GM12878 (cell line): Measurements from ENCODE around the gene CTSF. TPM values are rescaled to one million over a fixed set of nuclear protein-coding genes. Genes with fewer than 3 reads are reported as not detected.

ENCODE experiments used
- ATAC-seq: fragments of 200-7000 bp; cut with Tn5 transposase; 3 replicates; pipeline ENCODE4 v1.9.1; 2020; ENCODE audit warnings: mild to moderate bottlenecking, moderate library complexity
- BruUV-seq: library from RNA; stranded (reverse); fragments of 400-500 nt; replicated peaks from 2 replicates; lab custom pipeline; 2021; lab: Mats Ljungman, UMichigan
- CTCF ChIA-PET: fragments of 300-600 bp; sonication (Branson Sonifier 250); formaldehyde crosslinking; extraction: SDS; loops from one replicate; lab custom pipeline; 2021; ENCODE audit warnings: inconsistent platforms; lab: Yijun Ruan, JAX
- POLR2A ChIA-PET: fragments of 350-600 bp; formaldehyde crosslinking; extraction: SDS; loops from one replicate; lab custom pipeline; 2021; ENCODE audit warnings: inconsistent platforms; lab: Charles Lee
- RAD21 ChIA-PET: fragments of 300-600 bp; sonication (Branson Sonifier 250); formaldehyde crosslinking; loops from one replicate; lab custom pipeline; 2023; ENCODE audit warnings: antibody characterized with exemption; ENCODE audit not compliant: unreplicated experiment; lab: Charles Lee
- SMC1A ChIA-PET: fragments of 300-600 bp; sonication (Branson Sonifier 250); formaldehyde crosslinking; loops from one replicate; lab custom pipeline; 2023; ENCODE audit not compliant: unreplicated experiment, uncharacterized antibody; lab: Charles Lee
- DNase-seq: peaks from one replicate; pipeline ENCODE4 v3.0.0-alpha.2; 2011; ENCODE audit warnings: low read depth, low spot score
- FAIRE-seq: peaks from 3 replicates; lab custom pipeline; 2011; peaks lifted over from hg19 to GRCh38; lab: Jason Lieb, UNC
- H2AFZ ChIP-seq: 2 replicates; pipeline ENCODE4 v1.6.0; 2011; ENCODE audit warnings: low read depth, low read length, control low read depth; ENCODE audit not compliant: control insufficient read depth
- H3K27ac ChIP-seq: 2 replicates; pipeline ENCODE4 v1.5.1; 2011; ENCODE audit warnings: control low read depth; ENCODE audit not compliant: control insufficient read depth, insufficient read depth
- H3K27me3 ChIP-seq, 2 experiments: replicated peaks in 1 of 2; 2 replicates each; pipeline versions ENCODE4 v1.6.0 to v1.6.1; 2011; ENCODE audit warnings: low read length in 1 of 2; ENCODE audit not compliant: control insufficient read depth in 2 of 2, insufficient read depth in 2 of 2
- H3K36me3 ChIP-seq, 2 experiments: 2 replicates each; pipeline ENCODE4 v1.5.1; 2011; ENCODE audit warnings: low read length in 1 of 2; ENCODE audit not compliant: control insufficient read depth in 2 of 2, insufficient read depth in 2 of 2
- H3K4me1 ChIP-seq: 2 replicates; pipeline ENCODE4 v1.6.1; 2011; ENCODE audit warnings: mild to moderate bottlenecking, low read length, moderate library complexity, mixed read lengths; ENCODE audit not compliant: control insufficient read depth, insufficient read depth
- H3K4me2 ChIP-seq: 2 replicates; pipeline ENCODE4 v1.6.0; 2011; ENCODE audit warnings: control low read depth; ENCODE audit not compliant: control insufficient read depth, insufficient read depth
- H3K4me3 ChIP-seq: fragments of 200-600 bp; sonication (generic); 2 replicates; pipeline ENCODE4 v1.5.1; 2016
- H3K79me2 ChIP-seq: 2 replicates; pipeline ENCODE4 v1.6.0; 2011; ENCODE audit warnings: low read length; ENCODE audit not compliant: control insufficient read depth, insufficient read depth
- H3K9ac ChIP-seq: 2 replicates; pipeline ENCODE4 v1.8.0; 2011; ENCODE audit warnings: low read length, control low read depth, mixed read lengths; ENCODE audit not compliant: control insufficient read depth, insufficient read depth
- H3K9me3 ChIP-seq: replicated peaks from 3 replicates; pipeline ENCODE4 v1.5.1; 2011; ENCODE audit warnings: mild to moderate bottlenecking, low read length; ENCODE audit not compliant: control insufficient read depth, insufficient read depth
- H4K20me1 ChIP-seq: 2 replicates; pipeline ENCODE4 v1.6.0; 2011; ENCODE audit not compliant: control insufficient read depth, insufficient read depth
- BCLAF1 ChIP-seq: fragments of 450-650 bp; IDR thresholded peaks from 2 replicates; pipeline ENCODE4 v1.6.1; 2017; ENCODE audit warnings: antibody characterized with exemption, mild to moderate bottlenecking, moderate library complexity
- CBX5 ChIP-seq: sonication (generic); IDR thresholded peaks from 2 replicates; pipeline ENCODE4 v1.6.1; 2016; ENCODE audit warnings: low read depth, moderate library complexity, mild to moderate bottlenecking, inconsistent platforms
- CREB1 ChIP-seq: IDR thresholded peaks from 2 replicates; pipeline ENCODE4 v1.6.1; 2012; ENCODE audit warnings: low read depth, mild to moderate bottlenecking, inconsistent platforms
- HSF1 ChIP-seq: fragments of 150-350 bp; IDR thresholded peaks from 2 replicates; pipeline ENCODE4 v1.6.1; 2014; ENCODE audit warnings: mild to moderate bottlenecking, low read depth, low read length
- MEF2A ChIP-seq: IDR thresholded peaks from 2 replicates; pipeline ENCODE4 v1.6.1; 2011; ENCODE audit warnings: low read depth, mild to moderate bottlenecking, low read length, moderate library complexity; ENCODE audit not compliant: insufficient read depth
- MEF2B ChIP-seq: fragments of 450-650 bp; IDR thresholded peaks from 2 replicates; pipeline ENCODE4 v1.6.1; 2018; ENCODE audit warnings: mild to moderate bottlenecking, moderate library complexity; ENCODE audit not compliant: partially characterized antibody, poor library complexity, severe bottlenecking
- NR2F1 ChIP-seq: fragments of 450-650 bp; conservative IDR thresholded peaks from 2 replicates; pipeline ENCODE4 v1.6.1; 2017; ENCODE audit warnings: mild to moderate bottlenecking
- PAX5 ChIP-seq: IDR thresholded peaks from 2 replicates; pipeline ENCODE4 v1.6.1; 2011; ENCODE audit warnings: low read depth, low read length, borderline replicate concordance
- PAX8 ChIP-seq: fragments of 450-650 bp; IDR thresholded peaks from 2 replicates; pipeline ENCODE4 v1.6.1; 2017; ENCODE audit warnings: mild to moderate bottlenecking, moderate library complexity
- RUNX3 ChIP-seq: IDR thresholded peaks from 2 replicates; pipeline ENCODE4 v1.6.1; 2012; ENCODE audit warnings: low read length, inconsistent platforms
- SIX5 ChIP-seq: IDR thresholded peaks from 2 replicates; pipeline ENCODE4 v1.6.1; 2011; ENCODE audit warnings: mild to moderate bottlenecking, low read depth, low read length, moderate library complexity; ENCODE audit not compliant: severe bottlenecking
- SMAD1 ChIP-seq: fragments of 450-650 bp; IDR thresholded peaks from 2 replicates; pipeline ENCODE4 v1.6.1; 2018; ENCODE audit warnings: mild to moderate bottlenecking, low read depth; ENCODE audit not compliant: partially characterized antibody
- TCF3 ChIP-seq: IDR thresholded peaks from 2 replicates; pipeline ENCODE4 v1.6.1; 2012; ENCODE audit warnings: low read depth, mild to moderate bottlenecking, low read length, borderline replicate concordance; ENCODE audit not compliant: insufficient read depth
- ZNF207 ChIP-seq: fragments of 450-650 bp; IDR thresholded peaks from 2 replicates; pipeline ENCODE4 v1.6.1; 2014; ENCODE audit warnings: antibody characterized with exemption, mild to moderate bottlenecking, borderline replicate concordance
- WGBS: methylation state at CpG from one replicate; pipeline ENCODE4 v1.1.6; 2016; ENCODE audit warnings: low lambda C conversion rate; ENCODE audit not compliant: insufficient replicate concordance, insufficient coverage; ENCODE audit errors: missing lambda C conversion rate; 5-methylcytosine and 5-hydroxymethylcytosine counted together
- in situ Hi-C: fragments of 300-500 bp; cut with MboI; formaldehyde crosslinking; loops from 9 replicates; pipeline ENCODE4 v1.14.3; 2018; ENCODE audit warnings: mixed read lengths
- intact Hi-C: fragments of 100-400 bp; cut with micrococcal nuclease; formaldehyde crosslinking; loops from one replicate; pipeline ENCODE4 v1.14.2; 2022; ENCODE audit not compliant: unreplicated experiment
- polyA plus RNA-seq, 11 experiments: library from polyadenylated mRNA; depleted of rRNA in 4 of 11; unstranded in 6 of 11; stranded (reverse) in 5 of 11; fragments of >200 nt; fragmentation: Nextera tagmentation in 4 of 11; fragmentation: Illumina TruSeq in 1 of 11; extraction: Ambion mirVana in 4 of 11; extraction: Trizol in 1 of 11; gene quantifications; 1 replicate in 1 of 11; 2 replicates in 10 of 11; pipeline versions ENCODE4 v1.2.1 to v1.2.3, GENCODE V29; 2011 to 2016; ENCODE audit warnings: inconsistent platforms in 2 of 11, missing spikeins in 2 of 11, low read depth in 1 of 11
- total RNA-seq, 4 experiments: library from RNA; depleted of rRNA in 3 of 4; stranded (reverse); fragments of >200 nt in 3 of 4; fragmentation: Illumina TruSeq in 1 of 4; extraction: Trizol in 1 of 4; gene quantifications; 2 replicates each; pipeline versions ENCODE4 v1.2.1 to v1.2.3, GENCODE V29; 2013 to 2021
- TF ChIP-seq, protein P1 (sequence below): fragments of 450-650 bp; IDR thresholded peaks from 2 replicates; pipeline ENCODE4 v1.6.1; 2018; ENCODE audit warnings: mild to moderate bottlenecking, low read depth, moderate library complexity; ENCODE audit not compliant: partially characterized antibody

Gene CTSF
- total and polyA plus RNA-seq, 10 of the 15 experiments (the other 5 are each of a cell fraction or from before 2014, with no cell fraction given), result 0.11 to 0.41 (median 0.26) TPM; not detected in 4

- RAD21 ChIA-PET, result no interaction called here
- H3K79me2 ChIP-seq, result peaks cover 2% of the 10 kb centered on the region
- no peak for FAIRE-seq
- H3K4me2 ChIP-seq, result no peak overlapping the region
- CTCF ChIA-PET, result no interaction called here
- no peaks in the 10 kb centered on the region for H4K20me1 ChIP-seq
- TF ChIP-seq MEF2A (no peak), ZNF207 (no peak), MEF2B (no peak), CREB1 (no peak), NR2F1 (no peak), SMAD1 (no peak), PAX5 (no peak), PAX8 (no peak), RUNX3 (no peak), HSF1 (no peak), TCF3 (no peak), SIX5 (no peak), BCLAF1 (no peak), CBX5 (no peak)
- TF ChIP-seq, protein P1, sequence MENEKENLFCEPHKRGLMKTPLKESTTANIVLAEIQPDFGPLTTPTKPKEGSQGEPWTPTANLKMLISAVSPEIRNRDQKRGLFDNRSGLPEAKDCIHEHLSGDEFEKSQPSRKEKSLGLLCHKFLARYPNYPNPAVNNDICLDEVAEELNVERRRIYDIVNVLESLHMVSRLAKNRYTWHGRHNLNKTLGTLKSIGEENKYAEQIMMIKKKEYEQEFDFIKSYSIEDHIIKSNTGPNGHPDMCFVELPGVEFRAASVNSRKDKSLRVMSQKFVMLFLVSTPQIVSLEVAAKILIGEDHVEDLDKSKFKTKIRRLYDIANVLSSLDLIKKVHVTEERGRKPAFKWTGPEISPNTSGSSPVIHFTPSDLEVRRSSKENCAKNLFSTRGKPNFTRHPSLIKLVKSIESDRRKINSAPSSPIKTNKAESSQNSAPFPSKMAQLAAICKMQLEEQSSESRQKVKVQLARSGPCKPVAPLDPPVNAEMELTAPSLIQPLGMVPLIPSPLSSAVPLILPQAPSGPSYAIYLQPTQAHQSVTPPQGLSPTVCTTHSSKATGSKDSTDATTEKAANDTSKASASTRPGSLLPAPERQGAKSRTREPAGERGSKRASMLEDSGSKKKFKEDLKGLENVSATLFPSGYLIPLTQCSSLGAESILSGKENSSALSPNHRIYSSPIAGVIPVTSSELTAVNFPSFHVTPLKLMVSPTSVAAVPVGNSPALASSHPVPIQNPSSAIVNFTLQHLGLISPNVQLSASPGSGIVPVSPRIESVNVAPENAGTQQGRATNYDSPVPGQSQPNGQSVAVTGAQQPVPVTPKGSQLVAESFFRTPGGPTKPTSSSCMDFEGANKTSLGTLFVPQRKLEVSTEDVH, result no peak
- POLR2A ChIA-PET, result interaction anchor here (0.6 kb wide), 1 partner anchor 26 kb away, joined by 3 read pairs; the partner anchor contains the start of gene CTSF
- H3K9ac ChIP-seq, result no peak overlapping the region
- H2AFZ ChIP-seq, result no peak overlapping the region
- no peak overlapping the region for H3K4me3 ChIP-seq
- H3K4me1 ChIP-seq, result peaks cover 10% of the 10 kb centered on the region
- H3K36me3 ChIP-seq, result peaks cover 0 to 3% of the 10 kb centered on the region in 2 experiments; a peak in 1 of 4 replicates
- 96% methylated on average over 10 of the region's 10 CpGs for WGBS
- H3K9me3 ChIP-seq, result no peaks in the 10 kb centered on the region
- H3K27me3 ChIP-seq, result no peaks in the 10 kb centered on the region
- BruUV-seq, result no TSS peak
- intact Hi-C loops, result no loop called here
- no peak for ATAC-seq
- no peak overlapping the region for H3K27ac ChIP-seq
- SMC1A ChIA-PET, result interaction anchor here (5.6 kb wide), 1 partner anchor 136 kb away, joined by 37 read pairs; the partner anchor contains the start of gene RBM4B
- DNase-seq, result no peak
- in situ Hi-C loops, result no loop called here
These were observed 26.0 kb downstream of the CTSF start for GRCh38 chr11:66542362-66542761.
